Left kidney (tissue), 2 donors: ENCODE data around the gene PHIP. TPM values are rescaled to one million over a fixed set of nuclear protein-coding genes. Genes with fewer than 3 reads are reported as not detected.

Experiments used
- DNase-seq: peaks from one replicate; pipeline ENCODE4 v3.0.0-alpha.2; 2013
- polyA plus RNA-seq: library from polyadenylated mRNA; unstranded; fragments of 120-200 nt; gene quantifications from one replicate; pipeline ENCODE4 v1.2.1, GENCODE V29; 2013; ENCODE audit not compliant: insufficient read length

Gene PHIP
- polyA plus RNA-seq, 1 donor: 68.8 TPM

DNA sequence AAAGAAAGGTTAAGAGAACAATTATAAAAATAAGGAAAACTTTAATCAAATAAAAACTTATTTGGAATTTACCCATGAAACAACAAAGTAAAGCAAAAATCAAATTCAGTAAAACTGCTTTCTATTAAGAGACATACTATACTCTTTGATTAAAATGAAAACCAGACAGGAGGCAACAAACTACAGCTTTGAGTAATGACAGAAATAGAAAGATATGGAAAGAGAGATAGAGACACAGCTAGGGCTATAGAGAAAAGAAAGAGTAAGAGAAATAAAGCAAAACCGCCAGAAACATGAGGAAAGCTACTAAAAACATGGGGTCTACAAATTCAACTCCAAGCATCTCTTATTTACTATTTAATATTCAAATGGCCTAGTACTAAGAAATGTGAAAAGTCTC, 67.6 kb downstream of the PHIP start:
- DNase-seq: no peak

DNA sequence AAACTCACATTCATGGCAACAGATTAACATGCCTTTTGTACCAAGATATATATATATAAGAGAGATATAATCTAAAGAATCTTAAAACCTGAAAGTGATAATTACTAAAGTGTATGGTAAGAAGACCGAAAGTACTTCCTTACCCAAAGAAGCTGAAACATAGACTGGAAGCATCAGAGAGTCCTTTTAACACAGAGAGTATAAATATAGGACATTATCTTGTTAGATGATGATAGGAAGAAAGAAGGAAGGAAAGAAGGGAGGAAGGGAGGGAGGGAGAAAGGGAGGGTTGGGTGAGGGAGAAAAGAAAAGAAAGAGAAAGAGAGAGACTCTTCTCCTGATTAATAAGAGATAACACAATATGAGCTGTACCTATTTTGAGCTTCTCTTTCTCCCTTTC, 68.2 kb downstream of the PHIP start:
- DNase-seq: no peak

DNA sequence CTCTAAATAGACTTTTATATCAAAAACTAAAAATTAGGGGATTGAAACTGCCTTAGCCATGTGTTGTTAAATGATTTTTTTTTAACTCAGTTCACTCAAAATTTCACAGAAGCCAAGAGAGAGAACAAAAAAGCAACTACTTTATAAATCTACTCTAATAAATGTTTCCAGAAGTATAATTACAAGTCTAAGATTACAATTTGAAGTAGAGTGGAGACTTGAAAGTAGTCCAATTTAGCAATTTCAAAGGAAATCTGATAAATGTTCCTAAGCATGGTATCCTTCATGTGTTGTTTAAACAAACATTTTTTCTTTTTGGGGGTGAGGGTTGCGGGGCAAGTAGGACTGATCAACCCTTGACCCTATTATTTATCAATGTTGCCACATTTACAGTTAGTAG, 72.6 kb downstream of the PHIP start:
- DNase-seq: no peak

DNA sequence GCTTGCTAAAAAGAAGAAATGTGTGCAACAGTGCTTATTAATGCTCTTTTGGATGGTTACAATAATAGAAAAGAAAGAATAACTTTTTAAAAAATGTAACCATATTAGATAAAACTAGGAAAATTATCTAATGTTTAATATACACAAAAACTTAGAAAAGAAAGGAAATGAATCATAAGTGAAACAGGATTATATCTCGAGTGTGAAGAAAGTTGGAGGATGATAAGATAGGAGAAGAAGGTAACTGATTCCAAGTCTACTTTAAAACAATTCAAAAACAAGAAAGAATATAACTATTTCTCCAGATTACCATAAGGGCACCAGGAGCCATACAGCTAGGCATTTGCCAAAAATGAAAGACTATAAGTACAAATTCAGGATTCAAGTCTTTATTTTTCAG, 73.0 kb downstream of the PHIP start:
- DNase-seq: no peak

DNA sequence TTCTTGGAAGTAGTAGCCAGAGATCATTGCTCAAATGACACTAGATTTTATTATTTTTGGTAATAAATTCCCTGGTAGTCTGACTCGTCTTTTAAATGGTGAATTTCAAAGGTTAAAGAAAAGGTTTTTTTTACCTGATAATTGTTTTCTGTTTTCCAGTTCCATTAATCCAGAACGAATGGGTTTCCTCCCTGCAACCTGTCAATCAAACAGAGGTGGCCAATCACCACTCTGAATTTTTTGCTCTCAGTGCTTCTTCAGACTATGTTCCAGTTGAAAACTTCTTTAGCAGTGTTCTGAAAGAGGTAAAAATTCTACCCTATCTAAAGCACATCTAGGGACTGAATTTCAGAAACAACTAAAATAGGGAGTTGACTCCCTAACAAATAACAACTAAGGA, 73.8 kb downstream of the PHIP start:
- no peak for DNase-seq

DNA sequence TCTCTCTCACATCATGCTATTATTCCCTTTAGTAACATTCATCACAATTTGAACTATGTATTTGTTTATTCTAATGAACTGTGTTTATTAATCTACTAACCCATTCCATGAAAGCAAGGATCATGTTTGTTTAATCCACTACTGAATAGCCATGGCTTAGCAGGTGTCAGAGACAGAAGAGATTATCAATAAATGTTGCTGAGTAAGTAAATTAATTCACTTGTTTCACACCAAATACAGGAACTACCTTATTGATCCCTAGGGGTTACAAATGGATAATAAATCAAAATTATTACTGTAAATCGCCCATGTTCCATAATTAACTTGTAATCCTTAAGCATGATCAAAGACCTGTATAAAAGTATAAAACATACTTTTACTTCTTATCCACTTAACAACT, 76.6 kb downstream of the PHIP start:
- no peak for DNase-seq

DNA sequence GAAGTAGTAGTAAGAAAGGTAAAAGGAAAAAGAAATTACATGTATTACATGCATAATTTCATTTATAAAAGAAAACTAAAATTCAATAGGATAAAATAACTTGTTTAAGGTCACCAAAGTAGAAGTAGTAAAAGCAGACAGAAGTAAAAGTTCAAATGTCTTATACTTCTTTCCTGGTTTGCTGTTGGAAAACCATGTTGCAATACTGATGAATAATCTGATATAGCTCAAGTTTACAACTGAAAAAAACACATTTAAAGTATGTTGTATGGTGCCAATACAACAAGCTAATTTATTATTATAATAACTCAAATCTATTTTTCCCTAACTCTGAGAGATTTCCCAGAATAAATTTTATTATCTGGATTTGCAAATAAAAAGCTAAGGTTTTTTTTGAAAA, 78.3 kb downstream of the PHIP start:
- no peak for DNase-seq

DNA sequence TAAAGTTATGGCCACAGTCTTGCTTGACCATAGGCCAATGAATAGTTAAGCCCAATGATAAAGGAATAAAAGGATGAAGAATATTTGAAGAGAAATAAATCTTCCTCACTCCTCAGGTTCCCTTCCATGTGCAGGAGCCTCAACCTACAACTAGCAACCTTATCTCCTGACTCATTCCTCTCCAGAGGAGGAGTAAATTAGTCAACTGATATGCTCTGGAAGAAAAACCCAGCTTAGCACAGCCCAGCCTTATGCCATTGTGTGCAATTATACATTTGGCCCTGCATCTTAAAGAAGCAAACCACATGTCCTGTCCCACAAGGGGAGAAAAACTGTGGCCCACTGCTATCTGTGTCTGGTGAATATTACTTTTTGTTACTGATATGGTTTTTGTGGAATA, 82.1 kb downstream of the PHIP start:
- no peak for DNase-seq

DNA sequence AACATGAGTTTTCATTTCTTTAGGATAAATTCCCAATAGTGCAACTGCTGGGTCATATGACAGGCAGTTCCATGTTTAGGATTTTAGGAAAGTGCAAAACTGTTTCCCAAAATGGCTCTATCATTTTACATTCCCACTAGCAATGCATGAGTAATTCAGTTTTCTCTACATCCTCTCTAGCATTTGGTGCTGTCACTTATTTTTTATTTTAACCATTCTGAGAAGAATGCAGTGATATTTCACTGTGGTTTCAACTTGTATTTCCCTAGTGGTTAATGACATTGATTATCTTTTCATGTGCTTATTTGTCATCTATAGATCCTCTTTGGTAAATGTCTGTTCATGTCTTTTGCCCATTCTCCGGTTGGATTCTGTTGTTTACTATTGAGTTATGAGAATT, 82.7 kb downstream of the PHIP start:
- DNase-seq: no peak

DNA sequence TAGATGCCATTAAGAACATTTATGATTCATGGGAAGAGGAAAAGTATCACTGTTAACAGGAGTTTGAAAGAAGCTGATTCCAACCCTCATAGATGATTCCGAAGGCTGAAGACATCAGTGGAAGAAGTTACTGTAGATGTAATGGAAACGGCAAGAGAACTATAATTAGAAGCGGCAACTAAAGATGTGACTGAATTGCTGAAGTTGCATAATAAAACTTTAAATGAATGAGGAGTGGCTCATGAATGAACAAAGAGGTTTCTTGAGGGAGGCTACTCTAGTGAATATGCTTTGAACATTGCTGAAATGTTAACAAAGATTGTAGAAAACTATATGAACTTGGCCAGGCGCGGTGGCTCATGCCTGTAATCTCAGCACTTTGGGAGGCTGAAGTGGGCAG, 84.1 kb downstream of the PHIP start:
- no peak for DNase-seq

DNA sequence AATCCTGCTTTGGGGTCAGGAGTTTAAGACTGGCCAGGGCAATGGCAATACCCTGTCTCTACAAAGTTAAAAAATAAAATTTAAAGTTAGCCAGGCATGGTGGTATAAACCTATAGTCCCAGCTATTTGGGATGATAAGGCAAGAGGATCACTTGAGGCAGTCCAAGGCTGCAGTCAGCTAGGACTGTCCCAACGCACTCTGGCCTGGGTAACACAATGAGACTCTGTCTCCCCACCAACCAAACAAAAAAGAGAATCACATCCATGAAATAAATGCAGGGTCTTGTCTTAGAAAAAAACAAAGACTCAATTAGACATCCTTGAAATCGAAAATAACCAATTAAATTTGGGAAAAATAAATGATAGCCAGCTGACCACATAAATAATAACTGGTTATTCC, 88.9 kb downstream of the PHIP start:
- no peak for DNase-seq

DNA sequence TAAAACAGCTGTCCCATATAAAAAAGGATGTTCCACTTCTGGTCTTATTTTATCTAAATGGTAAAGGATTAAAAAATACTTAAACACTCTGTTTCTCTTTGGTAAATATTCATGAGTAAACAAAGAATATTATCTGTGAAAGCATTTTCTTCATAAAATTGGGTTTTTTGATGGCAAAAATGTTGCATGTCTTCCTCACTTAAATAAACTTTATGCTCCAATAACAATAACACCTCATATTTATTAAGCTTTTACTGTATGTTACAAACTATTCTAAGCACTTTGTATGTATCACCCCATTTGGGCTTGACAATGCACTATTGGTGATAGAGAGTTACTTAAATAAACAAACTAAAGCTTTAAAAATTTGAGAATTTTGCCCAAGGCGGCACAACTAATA, 91.9 kb downstream of the PHIP start:
- no peak for DNase-seq

DNA sequence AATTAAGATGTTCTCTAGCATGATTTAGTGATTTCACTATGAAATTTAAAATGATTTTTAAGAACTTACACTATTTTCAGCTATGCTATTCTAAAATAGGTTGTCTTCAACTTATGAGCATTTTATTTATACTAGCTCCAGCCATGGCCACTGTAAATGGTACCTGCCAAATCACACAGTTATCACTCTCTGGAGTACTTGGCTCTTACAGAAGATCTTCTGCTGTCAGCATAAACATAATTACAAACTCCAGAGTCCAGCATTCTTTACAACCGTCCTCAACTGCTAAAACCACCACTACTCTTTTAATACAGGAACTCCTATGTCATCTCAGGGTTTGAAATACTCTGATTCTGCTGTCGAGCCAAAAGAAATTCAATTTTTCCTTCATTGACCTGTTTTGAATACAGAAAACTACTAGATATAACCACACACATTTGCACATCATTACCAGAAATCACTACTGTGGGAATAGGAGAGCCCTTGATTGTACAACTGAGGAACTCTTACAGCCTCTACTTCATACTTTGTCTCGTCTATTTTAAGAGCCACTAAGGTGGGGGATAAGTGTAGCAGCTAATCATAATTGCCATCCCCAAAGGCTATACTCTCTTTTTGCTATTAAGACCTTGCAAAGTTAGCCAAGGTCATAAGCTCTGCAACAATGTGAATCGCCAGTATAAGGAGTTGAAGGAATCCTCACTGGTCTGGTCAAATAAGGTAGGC, 93.7 kb downstream of the PHIP start:
- no peak for DNase-seq

DNA sequence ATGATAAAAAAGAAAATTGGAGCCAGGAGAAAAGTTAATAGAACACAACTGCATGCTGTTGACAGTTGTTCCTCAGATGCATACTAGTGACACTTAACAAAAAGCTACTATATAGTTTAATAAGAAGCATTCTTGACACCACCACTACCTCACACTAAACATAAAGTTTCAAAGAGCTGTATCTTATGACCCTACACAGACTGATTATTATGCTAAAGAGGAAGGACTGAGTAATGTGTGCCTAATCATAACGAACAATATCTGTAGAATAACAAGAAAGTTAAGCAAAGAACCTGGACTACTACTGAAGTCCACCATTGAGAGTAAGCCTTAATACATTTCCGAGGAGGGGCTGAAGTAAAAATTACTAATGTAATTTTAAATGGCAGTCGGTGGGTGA, 110.9 kb downstream of the PHIP start:
- no peak for DNase-seq

DNA sequence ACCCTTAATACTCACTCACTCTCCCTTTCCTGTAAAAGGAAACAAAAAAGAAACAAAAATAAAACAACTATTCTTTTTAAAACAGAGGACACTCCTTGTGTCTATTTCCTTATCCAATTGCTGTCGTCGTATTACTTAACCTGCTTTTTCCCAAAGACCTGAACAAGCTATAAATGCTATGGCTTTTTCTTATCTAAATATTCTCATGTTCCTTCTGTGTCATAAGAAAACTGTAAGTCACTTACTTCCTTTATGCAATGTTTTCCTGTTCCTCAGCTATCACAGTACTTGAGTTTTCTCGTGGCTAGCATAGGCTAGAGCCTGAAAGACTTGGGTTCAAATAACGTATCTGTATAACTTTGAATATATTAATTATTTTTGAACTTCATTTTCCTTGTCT, 111.5 kb downstream of the PHIP start:
- no peak for DNase-seq

DNA sequence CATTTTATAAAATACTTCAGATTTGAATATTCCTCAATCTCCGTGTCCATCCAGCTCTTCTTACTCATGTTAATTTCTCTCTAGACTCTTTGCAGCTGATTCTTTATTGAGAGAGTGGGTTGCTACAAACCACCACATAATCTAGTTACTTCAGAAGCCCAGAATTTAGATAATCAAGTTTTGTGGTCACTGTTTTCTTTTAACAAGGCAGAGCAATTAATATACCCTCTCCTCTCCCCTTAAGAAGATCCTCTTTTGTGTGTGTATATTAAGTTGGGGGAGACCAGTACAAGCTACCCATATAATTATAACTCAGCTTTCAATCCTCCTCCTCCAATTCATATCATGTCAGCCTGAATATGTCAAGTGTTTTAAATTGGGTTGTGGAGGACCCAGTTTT, 115.6 kb downstream of the PHIP start:
- no peak for DNase-seq

DNA sequence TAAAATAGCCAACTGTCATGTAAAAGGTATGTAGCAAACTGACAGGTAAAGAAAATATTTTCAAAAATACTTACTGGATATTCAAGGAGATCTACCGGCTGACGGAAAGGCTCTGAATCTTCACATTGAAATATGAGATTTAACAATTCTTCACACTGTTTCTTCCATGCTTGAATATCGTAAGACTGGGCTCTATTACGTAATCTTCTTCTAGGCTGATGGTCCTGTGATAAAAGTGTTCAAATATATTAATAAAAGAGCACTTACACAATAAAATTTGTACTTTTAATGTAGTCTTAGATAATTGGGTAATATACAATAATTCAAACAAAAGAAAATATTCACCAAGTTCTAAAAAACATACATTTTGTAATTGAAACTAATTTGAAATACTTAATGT, 123.3 kb downstream of the PHIP start:
- DNase-seq: no peak

DNA sequence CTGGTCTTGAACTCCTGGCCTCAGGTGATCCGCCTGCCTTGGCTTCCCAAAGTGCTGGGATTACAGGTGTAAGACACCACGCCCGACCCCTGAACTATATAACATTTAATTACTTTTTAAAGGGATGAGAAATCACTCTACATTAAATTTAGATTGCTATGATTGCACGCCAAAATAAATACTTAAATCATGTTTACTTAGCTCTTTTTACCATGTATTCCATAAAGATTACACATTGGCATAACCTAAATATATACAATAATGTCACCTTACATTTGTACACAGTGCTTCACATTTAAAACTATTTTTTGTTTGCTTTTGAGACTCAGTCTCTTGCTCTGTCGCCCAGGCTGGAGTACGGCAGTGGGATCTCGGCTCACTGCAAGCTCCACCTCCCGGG, 124.3 kb downstream of the PHIP start:
- no peak for DNase-seq

DNA sequence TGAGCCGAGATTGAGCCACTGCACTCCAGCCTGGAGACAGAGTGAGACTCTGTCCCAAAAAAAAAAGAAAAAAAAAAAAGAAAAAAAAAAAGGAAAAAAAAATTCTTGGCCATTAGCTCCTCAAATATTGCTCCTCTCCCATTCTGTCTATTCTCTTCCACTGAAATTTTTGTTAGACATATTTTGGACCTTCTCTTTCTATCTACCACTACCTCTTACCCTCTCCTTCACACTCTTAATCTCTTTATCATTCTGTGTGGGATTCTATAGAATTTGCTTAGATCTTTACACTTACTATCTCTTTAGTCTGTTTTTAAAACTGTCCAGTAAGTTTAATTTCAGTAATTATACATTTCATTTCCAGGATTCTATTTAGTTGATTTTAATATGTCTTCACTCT, 125.7 kb downstream of the PHIP start:
- DNase-seq: no peak

DNA sequence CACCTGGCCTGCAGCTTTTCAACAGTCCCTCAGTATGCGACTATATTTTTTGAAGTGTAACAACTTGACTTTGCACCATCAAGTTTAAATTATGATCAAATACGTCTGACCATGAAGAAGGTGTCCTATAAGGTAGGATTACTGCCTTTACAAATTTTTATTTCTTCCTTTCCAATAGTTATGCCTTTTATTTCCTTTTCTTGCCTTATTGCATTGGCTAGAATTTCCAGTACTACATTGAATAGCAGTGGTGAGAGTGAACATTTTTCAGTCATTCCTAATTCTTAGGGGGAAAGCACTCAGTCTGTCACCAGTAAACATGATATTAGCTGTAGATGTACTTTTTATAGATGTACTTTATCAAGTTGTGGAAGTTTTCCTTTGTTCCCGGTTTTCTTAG, 129.3 kb downstream of the PHIP start:
- no peak for DNase-seq

DNA sequence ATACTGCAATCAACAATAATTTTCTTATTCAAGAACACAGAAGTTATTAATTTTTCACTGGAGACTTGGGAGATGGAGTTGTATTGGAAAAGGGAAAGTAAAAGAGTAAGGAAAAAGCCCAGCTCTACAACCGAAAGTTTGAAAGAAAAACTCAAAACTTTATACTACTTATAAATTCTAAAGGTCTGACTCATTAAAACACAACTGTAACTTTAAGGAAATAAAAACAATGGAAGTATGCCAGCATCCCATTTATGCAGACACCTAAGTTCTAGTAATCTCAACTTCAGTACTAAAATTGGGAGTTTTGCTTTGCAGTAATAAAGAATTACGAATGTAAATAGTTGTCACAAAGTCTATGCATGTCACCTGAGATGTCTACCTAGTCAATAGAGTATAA, 130.1 kb downstream of the PHIP start:
- no peak for DNase-seq

DNA sequence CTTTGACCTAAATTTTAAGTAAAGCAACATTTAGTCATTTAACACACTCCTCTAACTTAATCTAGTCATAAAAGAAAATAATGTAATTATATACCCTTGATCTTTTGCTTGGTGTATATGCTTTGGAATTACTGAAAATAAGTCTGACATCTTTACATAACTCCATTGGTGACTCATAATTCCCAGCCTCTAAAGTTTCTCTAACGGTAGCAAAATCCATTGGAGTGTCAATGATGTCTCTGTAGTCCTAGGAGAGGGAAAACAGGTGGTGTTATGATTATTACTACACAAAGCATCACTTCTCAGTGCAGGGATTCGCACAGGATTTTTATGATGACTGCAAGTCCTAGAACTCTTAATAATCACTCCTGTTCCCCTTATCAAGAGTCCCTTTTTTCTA, 130.5 kb downstream of the PHIP start:
- DNase-seq: no peak

DNA sequence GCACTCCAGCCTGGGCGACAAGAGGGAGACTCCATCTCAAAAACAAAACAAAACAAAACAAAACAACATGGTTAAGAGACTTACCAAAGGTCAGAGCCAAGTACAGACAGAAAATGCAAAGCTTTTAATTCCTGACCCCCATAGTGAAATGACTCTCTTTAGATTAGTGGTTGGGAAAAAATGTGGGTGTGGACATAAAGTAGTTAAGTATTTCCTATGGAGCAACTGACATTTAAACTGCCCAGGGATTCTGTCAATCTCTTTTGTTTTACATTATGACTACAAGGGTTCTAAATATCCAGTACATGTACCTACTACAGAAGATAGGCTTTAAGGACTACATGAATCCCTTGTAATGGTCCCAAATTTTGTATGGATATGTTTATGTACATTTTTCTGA, 135.6 kb downstream of the PHIP start:
- DNase-seq: no peak

DNA sequence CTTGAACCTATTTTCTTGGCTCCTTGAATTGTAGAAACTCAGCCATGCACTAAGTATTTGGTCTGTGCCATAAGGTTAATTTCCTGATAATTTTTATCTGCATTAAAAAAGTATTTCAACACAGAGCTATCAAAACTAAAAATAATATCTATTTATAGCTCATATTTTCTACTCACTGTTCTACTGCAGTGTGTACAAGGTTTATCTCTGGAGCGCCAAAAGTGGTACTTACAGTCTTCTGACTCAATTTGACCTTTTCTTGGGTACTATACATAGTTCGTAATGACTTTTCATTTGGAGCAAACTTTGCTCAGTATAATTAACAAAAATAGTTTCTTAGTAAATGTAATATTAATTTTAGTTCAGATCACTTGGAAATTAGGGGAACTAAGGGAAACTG, 141.5 kb downstream of the PHIP start:
- DNase-seq: no peak

DNA sequence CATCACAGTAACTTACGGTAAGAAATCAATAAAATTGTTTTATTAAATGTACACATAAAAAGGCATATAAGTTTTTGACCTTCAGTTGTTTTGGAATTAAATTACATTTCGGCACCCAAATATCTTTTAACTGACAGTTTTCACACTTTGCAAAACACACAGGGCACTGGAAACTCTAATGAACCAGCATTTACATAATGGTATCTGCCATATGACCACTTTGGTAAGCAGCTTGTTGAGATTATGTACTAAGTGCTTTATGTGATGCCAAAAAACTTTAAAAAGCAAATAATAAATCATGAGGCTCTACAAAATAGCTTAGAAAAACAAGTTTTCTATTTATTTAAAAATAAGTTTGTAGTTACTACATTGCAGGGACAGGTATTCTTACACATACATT, 142.5 kb downstream of the PHIP start:
- no peak for DNase-seq
